SIG-M5 treated with dmso at 0.1 percent for 504 hours (cell line): ENCODE measurements around the gene TNFRSF11A.

ENCODE experiments used
- DNase-seq: peaks from one replicate; lab custom pipeline; 2025; ENCODE audit not compliant: unreplicated experiment; lab: John Stamatoyannopoulos, UW

TNFRSF11A gene

DNA sequence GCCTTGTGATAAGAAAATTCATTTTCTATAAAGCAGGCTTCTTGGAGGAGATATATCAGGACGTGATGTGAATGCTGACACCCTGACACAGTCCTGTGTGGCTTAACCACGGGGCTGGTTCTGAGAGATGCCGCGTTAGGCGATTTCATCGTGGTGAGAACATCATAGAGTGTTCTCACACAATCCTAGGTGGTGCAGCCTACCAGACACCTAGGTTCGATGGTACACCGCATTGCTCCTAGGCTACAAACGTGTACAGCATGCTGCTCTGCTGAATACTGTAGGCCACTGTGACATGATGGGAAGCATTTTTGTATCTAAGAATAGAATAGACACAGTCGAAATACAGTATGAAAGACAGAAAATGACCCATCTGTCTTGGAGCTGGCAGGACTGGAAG, 82.5 kb downstream of the TNFRSF11A start:
- DNase-seq, result no peak

DNA sequence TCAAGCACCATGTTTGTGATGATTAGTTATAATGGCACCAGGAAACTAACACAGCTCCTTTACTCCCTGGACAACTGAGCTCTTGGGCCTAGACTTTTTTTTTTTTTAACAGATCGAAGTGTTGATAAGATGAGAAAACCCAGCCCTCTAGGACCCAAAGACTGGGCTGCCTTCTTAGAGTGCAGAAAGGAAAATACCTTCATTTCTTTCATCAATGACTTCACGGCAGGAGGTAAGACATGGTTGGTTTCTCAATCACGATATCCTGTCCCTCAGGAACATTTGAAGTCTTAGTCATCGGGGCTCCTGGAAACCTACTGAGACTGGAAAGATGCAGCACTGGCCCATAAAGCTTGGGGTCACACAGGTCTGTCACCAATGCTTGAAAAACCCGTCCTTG, 84.7 kb downstream of the TNFRSF11A start:
- no peak for DNase-seq

DNA sequence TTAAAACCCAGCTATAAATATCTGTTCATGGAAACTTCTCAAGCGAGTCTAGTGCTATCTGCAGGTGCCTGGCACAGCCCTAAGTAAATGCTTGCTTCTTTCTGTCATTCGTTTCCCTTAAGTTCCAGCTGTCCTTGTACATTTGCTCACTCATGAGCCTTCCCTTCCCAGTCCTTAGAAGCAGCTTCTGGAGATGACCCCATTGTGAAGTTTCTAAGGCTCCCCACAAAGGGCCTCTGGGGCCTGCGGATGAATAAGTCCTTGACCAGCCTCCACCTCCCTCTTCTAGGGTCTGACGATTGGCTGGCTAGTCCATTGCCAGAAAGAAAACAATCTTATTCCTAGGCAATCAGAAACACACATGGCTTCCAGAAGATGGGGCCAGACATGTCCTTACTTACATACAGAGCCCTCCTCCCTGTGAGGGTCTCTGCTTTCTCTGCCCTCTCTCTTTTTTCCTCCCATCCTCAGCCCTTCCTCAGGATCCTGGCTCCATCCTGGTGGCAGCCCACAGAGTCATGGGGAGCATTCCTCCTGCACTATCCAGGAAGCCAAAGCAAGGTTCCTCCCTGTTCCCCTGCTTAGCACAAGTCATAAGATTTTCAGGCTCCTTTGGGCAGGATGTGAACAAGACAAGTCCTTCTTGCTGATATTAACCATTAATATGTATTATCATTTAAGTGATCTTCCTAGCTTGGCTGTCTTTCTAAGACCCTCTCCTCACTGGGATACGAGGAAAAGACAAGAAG, 87.3 kb downstream of the TNFRSF11A start:
- no peak for DNase-seq

DNA sequence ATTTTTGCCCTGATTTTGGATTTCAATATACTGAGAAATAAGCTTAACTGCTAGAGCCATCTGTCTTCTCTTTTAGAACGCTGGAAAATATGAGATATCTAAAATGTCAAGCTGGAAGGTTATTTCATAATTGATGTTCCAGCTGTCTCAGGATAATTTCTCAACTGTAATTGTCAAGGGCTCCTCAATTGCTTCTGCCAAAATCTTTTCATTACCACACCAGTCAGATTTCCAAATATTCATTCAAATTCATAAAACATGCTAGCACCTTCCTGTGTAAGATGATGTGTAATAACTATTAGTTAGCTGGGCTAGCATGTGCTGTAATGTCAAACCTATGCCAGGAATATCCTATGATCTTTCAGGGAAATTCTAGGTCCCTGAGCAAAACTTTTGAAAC, 88.1 kb downstream of the TNFRSF11A start:
- no peak for DNase-seq

DNA sequence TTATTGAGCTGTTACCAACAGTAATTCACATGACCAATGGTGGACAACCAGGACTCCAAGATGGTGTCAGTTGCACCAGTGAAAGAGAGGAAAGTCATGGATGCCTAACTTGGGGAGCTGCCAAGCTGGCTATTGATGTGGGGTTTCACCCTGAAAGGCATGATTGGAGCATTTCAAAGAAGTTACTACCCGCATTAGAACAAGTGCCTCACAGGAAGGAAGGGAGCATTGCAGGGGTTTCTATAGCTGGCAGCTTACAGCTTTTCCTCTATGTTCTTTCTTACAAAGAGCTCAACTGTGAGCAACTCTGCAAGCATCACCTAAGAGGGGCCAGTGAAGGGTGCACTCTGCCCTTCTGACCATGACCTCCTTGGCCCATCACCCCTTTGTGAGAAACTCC, 93.1 kb downstream of the TNFRSF11A start:
- no peak for DNase-seq

DNA sequence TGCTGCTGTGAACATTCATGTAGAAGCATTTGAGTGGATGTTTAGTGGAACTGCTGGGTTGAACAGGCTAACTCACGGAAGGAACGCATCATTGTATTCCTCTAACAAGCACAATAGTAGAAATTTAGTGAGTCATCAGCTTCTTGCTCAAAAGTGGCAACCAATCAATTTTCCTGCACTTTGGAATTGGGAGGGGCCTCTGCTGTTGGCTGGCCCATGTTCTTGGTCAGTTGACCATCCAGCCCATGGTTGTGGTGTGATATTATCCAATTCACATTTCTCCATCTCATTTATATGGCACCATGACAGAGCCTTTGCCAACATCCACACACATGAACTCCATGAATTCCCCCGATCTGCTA, 95.0 kb downstream of the TNFRSF11A start:
- DNase-seq, result no peak

DNA sequence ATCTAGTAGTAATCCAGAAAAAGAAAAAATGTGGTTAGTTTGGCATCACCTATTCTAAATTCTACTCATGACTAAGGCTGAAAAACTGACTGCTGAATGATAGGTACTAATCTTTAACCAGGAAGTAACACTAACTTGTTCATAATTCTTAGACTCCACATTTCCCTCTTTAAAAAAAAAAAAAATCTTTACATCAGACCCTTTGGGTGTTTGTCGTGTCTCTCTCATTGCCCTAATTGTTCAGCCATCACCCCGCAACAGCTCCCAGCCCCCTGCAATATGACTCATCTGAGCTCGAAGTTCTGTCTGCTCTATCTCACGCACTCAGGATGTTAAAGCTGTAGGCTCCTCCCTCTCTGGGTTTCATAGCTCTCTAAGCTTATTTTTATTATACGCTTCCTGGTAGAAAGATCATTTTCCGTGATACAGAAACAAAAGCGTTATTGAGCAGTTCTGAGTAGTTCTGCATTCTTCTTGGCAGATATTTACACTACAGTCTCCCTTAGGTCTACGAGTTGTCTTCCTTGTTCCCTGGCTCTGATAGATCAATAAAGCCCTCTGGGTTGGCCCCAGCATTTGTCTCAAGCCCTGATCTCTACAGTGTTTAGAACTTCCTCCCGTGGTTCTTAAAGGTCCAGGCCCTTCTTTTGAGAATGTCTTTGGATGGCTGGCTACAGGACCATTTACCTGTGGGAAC, 95.6 kb downstream of the TNFRSF11A start:
- peak; percentile 78 for DNase-seq

DNA sequence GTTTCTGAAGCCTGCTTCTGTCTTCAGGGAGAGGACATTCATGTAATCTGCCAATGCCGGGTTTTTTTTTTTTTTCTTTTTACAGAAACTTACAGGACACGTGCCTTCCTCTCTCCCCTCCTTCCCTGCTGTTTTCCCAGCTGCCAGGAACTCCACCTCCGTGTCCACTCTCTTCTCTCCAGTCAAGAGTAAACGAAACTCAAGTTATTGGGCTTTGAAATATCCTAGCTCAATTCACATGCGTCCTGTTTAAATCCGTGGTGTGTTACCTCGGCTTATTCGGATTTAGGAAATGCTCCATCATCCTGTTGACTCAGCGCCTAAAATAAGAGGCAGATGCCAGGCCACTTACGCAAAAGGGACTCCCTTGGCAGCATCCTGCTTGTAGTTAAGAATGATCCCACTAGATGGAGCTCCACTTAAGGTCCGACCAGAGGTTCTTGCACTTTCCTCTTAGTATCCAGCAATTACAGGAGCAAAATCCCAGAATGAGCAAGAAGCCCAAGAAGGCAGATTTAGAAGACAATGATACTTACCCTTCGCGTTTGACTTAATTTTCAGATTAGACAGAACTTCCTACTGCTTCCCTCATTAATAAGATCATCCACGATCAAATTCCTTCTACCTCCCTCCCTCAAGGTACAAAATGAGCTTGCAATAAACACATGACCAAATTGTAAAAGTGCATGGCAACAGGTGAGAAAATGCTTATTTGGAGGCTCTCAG, 100.5 kb downstream of the TNFRSF11A start:
- DNase-seq, result peak; percentile 94

DNA sequence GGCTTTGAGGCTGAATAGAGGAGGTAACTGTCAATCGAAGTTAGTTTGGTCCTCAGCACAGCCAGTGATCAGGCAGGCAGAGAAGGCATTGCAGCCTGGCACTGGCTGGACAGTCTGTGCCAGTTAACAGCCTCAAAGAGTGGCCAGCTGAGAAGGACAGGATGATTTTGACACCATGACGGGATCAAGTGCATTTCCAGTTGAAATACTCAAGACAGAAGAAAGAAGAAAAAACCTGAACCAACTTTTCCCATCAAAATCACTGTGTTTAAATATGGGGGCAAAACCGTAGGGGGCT, 101.0 kb downstream of the TNFRSF11A start:
- DNase-seq, result no peak

DNA sequence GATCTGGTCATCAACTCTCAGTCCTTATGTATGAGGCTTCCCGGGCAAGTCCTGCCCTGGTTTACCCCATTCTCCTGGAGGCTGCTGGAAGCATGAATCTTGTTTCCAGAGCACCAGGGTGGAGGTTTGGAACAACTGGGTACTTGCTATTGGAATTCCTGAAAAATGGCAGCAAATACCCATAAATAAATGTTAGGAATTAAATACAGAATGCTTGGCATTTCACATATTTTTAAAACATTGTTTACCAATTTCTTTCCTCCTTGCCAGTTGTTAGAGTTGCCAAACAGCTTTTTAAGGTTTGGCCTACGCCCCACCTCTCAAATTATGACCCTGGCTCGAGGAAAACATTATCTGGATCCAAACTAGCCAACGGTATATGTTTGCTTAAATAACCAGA, 107.1 kb downstream of the TNFRSF11A start:
- DNase-seq, result no peak

DNA sequence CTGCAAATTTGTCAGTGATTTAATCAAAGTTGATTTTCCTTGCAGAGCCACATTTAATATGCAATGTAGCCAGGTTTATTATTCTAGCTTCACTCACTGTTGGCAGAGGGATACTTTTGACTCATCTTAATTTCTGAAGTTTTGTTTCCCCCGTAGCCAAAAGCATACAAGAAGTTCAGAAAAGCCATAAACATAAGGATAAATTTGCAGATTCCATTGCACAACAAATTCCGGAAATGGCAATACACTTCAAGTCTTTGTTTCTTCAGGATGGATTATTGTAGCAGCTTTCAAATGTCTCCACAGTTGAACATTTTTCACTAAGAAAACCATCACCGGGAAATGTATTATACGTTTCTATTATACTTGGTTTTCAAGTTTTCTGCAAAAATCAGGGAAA, 109.7 kb downstream of the TNFRSF11A start:
- DNase-seq, result no peak

DNA sequence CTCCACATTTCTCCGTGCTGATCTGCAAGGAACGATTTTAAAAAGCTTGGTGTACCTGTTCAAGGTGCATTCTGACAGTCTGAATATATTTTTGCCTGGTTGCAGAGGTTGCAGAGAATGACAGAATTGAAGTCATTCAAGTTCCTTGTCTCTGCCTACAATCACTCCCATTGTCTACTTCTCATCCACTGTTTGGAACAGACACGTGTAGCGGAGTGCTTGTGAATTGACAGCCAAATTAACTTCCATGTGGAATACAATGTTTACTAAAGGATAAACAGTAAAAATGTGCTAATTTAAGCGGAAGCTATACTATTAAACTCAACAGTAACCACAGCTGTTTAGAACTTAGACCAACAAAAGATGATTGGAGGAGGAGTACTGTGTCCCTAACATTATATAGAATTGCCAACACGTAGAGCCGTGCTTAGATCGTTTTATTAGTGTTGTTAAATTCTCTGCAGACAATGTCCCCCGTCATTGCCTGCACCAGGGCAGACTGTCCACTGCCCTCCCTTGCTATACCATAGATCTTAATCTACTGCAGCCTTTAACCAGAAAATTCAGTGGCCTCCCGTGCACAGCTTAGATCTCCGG, 110.4 kb downstream of the TNFRSF11A start:
- DNase-seq, result no peak

DNA sequence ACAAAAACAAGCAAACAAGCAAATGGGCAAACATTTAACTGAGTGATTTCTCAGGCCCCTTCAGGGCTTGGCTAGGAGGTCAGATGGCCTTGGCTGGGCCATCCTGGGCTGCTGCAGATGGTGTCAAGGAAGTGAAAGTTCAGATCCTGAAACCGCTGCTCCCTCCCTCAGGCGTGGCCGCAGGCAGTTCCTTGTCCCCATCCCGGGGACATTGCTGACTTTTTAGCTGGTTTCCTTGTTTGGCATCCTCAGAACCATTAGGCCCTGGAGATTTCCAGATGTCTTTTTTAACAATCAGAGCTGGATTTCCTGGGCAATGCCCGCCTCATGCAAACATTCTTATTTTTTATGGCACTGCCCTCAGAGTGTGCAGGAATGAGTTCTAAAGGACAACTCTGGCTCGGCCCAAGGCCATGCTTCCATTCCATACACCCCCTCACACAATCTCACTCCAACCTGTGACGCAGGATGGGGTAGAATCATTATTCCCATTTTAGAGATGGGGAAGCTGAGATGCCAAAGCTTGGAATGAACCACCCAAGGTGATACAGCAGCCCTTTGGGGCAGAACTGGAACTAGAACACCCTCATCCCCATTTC, 111.6 kb downstream of the TNFRSF11A start:
- no peak for DNase-seq

DNA sequence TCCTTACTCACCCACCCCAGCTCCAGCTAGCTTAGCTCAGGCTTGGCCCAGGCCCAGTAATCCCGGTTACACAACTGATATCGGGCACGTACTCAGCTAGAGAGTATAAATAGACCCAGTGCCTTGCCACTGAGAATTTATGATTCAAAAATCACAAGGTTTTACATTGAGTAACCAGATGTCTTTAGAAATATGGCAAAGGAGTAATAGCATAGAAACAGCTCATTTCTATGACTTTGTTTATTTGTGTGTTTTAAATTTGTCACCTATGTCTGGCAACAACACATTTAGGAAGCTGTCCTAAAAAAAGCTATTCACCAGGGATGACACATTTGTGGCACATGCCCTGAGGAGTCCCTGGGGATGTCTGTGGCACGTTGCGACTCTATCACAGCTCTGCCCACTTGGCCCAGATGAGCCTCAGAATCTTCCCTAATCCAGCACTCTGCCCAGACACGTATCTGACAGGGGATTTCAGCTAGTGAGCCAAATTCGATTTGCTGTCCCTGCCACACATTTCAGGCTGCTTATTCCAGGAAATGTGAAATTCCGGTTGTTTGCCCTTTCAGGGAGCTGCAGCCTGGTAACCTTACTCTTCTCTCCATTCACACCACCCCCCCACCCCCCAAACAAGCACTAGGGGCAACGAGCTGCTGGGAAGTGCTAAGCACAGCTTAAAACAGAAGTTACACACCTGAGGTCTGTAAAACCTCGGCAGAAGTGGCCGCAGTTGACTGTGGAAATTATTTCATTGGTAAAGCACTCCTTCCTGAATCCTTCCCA, 112.3 kb downstream of the TNFRSF11A start:
- peak; percentile 60 for DNase-seq

DNA sequence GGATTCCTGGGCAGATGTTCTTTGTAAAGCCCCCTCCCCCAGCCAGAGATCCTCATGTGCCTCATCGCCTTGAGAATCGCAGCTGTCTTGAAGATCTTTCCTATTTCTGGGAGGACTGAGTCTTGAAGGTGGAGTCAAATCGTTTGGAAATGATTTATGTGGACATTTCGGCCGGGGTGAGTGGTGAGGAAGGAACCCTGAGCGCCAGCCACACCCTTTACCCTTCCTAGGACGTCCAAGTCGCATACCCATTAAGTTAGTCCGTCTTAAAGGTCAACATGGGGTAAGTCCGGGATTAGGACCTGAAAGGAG, 112.9 kb downstream of the TNFRSF11A start:
- DNase-seq, result no peak

DNA sequence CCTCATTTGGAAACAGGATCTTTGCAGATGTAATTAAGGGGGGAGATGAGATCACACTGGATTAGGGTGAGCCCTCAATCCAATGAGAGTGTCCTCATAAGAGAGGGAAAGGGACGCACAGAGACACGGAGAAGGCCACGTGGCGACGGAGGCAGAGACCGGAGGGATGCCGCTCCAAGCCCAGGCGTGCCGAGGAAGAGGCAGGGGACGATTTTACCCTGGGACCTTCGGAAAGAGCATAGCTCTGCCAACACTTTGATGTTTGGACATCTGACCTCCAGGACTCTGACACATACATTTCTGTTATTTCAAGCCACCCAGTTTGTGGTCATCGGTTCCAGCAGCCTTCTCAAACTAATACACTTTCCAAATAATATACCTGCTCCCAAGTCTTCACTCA, 113.3 kb downstream of the TNFRSF11A start:
- no peak for DNase-seq

DNA sequence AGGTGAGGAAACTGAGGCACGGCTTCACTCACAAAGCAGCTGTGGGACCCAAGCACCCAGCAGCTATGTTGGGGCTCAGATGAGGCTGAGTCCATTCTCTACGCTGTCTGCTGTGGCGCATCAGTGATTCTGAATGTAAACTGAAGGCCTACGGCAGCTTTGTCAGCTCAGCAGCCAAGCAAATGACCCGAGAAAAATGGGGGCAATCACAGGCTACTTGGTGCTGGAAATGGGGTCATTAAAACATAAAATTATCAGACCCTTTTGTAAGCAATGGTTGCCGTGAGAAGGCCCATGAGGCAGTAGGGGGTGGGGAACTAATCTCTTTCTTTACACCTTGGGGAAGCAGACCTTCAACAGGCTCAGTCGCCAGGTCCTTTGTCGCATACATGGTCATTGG, 113.8 kb downstream of the TNFRSF11A start:
- DNase-seq, result no peak
